Measurements from ENCODE around the gene TRAPPC12.

DNA sequence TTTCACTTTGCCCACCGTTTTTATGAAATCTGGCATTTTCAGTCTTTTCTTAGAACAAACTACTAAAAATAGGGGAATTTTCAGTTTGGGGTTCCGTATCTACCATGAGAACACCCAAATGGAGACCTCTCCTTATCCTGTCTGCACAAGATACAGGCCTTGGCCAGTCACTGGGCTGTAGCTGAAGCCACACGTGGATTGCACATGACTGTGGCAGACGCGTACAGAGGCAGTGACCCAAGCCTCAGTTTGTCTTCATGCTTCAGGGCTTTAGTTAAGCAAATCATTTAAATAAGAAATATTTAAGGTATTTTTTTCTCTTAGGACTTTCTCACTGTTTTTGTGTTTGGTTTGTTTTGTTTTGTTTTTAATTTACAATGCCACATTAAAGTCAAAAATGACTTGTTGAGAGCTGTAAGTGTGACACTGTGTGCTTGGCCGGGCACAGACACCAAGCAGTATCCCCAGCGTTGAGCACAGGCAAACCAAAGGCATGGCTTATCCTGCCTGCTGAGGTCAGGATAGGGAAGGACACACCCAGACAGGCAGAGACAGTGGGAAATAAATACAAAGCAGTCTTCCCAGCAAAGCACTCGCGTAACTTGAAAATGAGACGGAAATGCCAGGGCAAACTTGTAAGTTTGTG, 53.3 kb downstream of the TRAPPC12 start:
- TF ChIP-seq, protein P1, sequence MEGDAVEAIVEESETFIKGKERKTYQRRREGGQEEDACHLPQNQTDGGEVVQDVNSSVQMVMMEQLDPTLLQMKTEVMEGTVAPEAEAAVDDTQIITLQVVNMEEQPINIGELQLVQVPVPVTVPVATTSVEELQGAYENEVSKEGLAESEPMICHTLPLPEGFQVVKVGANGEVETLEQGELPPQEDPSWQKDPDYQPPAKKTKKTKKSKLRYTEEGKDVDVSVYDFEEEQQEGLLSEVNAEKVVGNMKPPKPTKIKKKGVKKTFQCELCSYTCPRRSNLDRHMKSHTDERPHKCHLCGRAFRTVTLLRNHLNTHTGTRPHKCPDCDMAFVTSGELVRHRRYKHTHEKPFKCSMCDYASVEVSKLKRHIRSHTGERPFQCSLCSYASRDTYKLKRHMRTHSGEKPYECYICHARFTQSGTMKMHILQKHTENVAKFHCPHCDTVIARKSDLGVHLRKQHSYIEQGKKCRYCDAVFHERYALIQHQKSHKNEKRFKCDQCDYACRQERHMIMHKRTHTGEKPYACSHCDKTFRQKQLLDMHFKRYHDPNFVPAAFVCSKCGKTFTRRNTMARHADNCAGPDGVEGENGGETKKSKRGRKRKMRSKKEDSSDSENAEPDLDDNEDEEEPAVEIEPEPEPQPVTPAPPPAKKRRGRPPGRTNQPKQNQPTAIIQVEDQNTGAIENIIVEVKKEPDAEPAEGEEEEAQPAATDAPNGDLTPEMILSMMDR (IDR thresholded peaks at IDR 0.05; ENCODE audit: low read depth, low read length, poor library complexity, severe bottlenecking): no peak
- TF ChIP-seq EZH2phosphoT487 (IDR thresholded peaks at IDR 0.05; ENCODE audit: borderline replicate concordance, low read length): no peak
